Stimulated activated CD8-positive, alpha-beta memory T cell treated with anti-CD3 and anti-CD28 coated beads, Interleukin-7, amount 100 ng/mL, for 4 hours (primary cell): ENCODE measurements around the gene ICAM5.

Experiments
- DNase-seq, 2 donors: peaks; one replicate each; pipeline ENCODE4 v3.0.0-alpha.2; 2020; ENCODE audit warnings: low read depth in 2 of 2

Gene ICAM5

DNA sequence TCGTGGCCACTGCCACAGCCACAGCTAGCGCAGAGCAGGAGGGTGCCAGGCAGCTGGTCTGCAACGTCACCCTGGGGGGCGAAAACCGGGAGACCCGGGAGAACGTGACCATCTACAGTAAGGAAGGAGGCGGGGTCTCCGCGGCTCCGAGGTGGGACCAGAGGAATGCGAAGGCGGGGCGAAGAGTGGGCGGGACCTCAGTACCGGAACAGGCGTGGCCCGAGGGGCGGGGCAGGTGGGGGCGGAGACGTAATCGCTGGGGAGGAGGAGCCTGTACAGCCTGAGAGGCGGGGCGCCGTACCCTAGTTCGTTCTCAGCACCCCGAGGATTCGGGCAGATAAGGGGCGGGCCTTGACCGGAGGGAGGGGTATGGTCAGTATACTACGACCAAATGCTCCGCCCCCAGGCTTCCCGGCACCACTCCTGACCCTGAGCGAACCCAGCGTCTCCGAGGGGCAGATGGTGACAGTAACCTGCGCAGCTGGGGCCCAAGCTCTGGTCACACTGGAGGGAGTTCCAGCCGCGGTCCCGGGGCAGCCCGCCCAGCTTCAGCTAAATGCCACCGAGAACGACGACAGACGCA is 2.5 kb downstream of the ICAM5 start:
- DNase-seq = peak; percentile 60 to 69

DNA sequence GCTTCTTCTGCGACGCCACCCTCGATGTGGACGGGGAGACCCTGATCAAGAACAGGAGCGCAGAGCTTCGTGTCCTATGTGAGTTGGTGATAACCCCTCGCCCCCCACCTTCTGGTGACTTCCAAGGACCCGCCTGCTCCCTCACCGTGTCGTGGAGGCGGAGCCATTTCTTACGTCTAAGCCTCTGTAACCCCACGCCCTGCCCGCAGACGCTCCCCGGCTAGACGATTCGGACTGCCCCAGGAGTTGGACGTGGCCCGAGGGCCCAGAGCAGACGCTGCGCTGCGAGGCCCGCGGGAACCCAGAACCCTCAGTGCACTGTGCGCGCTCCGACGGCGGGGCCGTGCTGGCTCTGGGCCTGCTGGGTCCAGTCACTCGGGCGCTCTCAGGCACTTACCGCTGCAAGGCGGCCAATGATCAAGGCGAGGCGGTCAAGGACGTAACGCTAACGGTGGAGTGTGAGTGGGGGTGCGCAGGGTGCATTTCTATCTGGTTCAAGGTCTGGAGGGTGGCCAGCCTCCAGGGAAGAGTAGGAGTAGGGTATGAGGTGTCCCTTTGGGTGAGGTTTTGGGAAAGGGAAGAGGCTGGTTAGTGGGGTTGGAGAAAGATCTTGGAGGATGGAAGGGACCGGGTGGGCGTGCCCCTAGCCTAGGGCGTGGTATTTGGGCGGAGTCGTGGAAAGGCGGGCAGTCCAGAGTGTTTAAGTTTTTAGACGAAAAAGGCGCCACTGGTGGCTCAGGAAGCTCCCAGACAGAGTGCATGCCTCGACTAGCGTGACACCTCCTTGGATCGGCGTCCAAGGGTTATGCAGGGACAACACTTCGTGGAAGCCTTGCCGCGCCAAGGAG is 3.3 kb downstream of the ICAM5 start:
- DNase-seq = no peak

DNA sequence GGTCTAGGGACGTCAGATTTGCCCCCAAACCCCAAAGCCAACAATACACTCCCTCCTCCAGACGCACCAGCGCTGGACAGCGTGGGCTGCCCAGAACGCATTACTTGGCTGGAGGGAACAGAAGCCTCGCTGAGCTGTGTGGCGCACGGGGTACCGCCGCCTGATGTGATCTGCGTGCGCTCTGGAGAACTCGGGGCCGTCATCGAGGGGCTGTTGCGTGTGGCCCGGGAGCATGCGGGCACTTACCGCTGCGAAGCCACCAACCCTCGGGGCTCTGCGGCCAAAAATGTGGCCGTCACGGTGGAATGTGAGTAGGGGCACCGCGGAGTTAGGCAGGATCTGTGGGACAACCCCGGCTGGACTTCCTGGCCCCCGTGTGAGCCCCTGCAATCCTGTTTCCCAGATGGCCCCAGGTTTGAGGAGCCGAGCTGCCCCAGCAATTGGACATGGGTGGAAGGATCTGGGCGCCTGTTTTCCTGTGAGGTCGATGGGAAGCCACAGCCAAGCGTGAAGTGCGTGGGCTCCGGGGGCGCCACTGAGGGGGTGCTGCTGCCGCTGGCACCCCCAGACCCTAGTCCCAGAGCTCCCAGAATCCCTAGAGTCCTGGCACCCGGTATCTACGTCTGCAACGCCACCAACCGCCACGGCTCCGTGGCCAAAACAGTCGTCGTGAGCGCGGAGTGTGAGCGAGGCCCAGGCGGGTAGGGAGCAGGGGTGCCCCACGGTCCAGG is 4.0 kb downstream of the ICAM5 start:
- DNase-seq = no peak

DNA sequence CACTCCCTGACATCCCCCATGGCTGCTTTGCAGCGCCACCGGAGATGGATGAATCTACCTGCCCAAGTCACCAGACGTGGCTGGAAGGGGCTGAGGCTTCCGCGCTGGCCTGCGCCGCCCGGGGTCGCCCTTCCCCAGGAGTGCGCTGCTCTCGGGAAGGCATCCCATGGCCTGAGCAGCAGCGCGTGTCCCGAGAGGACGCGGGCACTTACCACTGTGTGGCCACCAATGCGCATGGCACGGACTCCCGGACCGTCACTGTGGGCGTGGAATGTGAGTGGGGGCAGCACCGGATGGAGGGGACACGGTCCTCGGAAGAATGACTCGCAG is 4.6 kb downstream of the ICAM5 start:
- DNase-seq = no peak

DNA sequence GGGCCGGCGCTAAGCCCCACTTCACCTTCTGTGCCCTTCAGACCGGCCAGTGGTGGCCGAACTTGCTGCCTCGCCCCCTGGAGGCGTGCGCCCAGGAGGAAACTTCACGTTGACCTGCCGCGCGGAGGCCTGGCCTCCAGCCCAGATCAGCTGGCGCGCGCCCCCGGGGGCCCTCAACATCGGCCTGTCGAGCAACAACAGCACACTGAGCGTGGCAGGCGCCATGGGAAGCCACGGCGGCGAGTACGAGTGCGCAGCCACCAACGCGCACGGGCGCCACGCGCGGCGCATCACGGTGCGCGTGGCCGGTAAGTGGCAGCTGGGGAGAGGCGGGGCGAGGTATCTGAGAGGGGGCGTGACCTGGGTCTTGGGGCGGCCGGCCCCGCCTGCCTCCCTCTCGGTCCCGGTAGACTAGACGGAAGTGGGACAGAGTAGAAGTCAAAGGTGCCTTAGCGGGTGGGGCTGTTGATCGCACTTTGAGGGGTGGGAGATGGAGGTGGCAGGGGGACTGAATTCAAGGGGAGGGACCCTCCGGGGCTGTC is 5.6 kb downstream of the ICAM5 start:
- peak in 1 of 2 donors; percentile 62 for DNase-seq

DNA sequence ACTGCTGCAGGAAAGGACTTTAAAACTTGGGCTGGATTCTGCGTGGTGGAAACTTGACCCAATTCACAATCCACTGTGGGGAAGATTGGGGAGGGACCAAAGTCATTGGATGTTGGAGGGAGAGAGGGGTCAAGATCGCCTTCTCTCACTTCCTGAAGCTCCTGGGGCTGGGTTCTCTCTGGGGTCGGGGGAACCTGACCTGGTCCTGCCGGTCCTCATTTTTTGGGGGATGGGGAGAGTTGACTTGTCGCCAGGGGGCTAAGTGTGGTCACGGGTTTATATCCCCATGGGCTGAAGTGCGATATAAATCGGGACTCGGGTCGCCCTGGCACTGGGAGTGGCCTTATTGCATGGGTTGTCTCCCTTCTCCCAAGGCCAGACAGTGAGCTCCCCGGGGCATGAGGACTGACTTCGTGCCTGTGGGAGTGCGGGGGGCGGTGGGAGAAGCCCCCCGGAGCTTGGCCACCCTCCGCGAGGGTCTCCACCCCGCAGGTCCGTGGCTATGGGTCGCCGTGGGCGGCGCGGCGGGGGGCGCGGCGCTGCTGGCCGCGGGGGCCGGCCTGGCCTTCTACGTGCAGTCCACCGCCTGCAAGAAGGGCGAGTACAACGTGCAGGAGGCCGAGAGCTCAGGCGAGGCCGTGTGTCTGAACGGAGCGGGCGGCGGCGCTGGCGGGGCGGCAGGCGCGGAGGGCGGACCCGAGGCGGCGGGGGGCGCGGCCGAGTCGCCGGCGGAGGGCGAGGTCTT is 6.3 kb downstream of the ICAM5 start:
- DNase-seq = no peak

DNA sequence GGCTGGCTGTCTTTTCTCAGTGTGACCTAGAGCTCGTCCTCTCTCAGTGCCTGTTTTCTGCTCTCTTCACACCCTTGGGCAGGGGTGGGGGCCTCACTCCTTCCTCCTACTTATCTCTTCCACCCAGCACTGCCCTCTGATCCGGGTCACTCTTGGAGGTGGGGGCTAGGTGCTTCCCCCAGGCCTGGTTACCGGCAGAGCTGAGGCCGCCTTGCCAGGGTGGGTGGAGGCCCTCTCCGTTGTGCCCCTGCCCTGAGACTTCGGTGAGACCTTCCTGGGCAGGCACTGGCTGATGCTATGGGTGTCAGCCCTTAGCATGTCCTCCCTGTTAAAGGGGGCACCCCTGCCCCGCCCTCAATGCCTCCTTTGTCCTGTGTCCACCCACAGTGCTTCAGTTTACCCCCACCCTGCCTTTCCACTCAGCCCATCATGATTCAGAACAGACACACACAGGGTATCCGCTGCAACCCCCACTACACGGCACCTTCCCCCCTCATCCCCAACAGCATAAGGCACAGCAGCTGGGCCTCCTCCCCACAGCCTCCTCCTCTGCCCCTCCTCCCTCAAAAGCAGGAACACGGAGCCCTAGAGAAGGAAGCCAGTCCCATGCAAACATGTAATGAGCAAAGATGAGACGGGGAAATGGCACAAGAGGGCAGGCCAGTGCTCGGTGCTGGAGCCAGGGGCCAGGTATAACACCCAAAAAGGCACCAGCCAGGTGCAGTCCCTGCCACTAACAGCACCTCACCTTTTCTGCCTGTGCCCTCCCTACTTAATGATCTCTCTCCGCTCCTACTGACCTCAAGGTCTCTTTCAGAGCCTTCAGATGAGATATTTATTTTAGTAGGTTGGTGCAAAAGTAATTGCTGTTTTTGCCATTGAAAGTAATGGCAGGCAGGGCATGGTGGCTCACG is 10.1 kb downstream of the ICAM5 start:
- DNase-seq = no peak

DNA sequence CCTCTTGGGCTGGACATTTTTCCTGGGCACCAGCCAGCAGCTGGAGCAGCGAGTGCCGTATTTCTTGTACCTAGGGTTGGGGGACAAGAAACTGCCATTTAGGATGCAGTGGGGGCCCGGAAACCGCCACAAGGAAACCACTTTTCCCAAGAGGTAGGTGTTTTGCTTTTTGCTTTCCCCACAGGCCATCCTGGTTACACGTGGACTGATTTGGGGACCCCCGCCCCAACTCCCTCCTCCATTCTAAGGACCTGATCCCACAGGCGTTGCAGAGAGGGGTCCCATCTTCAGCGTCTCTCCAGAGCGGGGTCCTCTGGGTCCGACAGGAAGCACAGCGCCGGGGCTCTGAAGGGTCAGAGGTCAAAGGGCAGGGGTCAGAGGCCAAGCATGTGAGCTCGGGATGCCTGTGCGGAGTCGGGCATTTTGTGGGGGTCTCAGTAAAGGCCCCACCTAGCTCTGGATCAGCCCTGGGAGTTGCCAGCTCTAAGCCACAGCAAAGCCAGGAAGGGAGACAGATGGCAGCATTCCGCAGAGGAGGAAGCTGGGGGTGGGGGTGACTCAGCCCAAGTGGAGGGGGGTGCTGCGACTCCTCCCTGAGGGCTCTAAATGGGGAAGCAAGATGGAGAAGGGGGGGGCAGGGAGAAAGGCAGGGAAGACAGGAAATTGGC is 15.5 kb downstream of the ICAM5 start:
- no peak for DNase-seq

DNA sequence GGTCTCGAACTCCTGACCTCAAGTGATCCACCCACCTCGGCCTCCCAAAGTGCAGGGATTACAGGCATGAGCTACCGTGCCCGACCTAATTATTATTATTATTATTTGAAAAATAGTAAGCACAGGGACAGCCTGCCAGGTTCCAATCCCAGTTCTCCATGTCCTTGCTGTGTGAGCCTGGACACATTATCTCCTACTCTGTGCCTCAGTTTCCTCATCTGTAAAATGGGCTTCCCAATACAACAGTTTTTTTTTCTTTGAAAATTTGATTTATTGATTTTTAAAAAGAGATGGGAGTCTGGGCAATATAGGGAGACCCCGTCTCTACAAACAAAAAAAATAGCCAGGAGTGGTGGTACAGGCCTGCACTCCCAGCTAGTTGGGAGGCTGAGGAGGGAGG is 16.6 kb downstream of the ICAM5 start:
- DNase-seq = no peak

DNA sequence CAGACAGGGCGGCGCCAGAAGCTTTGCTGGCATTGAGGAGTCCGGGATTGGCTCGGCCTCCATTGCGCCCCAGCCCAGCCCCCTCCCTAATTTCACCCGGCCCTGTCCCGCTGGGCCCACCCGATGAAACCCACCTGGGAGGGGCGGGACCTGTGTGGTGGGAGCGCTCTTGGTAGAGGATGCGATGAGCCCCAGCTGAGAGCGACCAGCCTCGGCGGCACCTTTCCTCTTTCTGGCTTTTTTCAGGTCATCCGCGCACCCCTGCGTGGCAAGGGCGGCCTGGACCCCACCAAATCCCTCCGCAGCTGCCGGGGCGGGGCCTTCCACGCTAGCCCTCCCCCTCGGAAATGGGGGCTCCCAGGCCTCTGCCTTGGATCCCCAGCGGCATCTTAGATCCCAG is 19.7 kb downstream of the ICAM5 start, which contains the start of gene ZGLP1:
TSS of gene ZGLP1 (minus strand) at position 393 of the 400 bp plus-strand sequence.
- no peak for DNase-seq

DNA sequence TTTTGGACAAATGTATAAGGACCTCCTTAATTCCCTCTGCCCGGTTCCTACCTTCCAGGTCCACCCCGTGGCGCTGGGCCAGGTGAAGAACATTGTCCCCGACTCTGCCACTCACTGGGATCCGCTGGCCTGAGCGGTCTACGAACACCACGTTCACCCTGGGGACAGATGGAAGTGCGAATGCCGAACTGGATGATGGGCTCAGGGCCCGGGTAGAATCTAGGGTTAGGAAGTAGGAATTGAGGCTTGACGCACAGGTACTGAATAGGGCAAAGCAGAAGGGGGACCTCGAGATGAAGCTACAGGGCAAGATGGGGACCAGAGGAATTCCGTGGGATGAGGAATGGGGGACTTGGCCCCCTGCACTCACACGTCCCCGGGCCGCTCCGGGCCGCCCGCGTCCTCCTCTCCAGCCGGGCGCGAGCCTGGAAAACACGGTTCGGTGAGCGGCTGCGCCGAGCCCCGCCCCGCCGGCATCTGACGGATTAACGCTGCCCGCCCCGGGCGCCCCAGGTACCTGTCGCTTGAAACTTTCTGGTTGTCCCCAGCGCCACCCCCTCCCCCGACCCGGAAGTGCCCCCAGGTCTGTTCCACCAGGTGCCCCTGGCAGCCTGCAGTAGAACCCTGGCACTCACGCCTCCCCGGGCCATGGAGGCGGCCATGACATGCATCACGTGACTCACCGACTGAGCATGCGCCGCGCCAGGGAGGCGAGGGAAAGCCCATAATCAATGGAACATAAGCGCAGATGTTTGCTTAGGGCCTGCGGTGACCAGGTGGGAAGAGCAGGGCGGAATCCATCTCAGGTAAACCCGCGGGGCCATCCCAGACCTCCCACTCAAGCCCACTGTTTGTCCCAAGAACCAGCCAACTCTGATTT is 25.8 kb downstream of the ICAM5 start, which contains the start of gene FDX2:
TSS of gene FDX2 (minus strand) at position 681 of the 880 bp plus-strand sequence. CDS start at position 662, 19 bp downstream.
- DNase-seq = peak; percentile 86 to 87

DNA sequence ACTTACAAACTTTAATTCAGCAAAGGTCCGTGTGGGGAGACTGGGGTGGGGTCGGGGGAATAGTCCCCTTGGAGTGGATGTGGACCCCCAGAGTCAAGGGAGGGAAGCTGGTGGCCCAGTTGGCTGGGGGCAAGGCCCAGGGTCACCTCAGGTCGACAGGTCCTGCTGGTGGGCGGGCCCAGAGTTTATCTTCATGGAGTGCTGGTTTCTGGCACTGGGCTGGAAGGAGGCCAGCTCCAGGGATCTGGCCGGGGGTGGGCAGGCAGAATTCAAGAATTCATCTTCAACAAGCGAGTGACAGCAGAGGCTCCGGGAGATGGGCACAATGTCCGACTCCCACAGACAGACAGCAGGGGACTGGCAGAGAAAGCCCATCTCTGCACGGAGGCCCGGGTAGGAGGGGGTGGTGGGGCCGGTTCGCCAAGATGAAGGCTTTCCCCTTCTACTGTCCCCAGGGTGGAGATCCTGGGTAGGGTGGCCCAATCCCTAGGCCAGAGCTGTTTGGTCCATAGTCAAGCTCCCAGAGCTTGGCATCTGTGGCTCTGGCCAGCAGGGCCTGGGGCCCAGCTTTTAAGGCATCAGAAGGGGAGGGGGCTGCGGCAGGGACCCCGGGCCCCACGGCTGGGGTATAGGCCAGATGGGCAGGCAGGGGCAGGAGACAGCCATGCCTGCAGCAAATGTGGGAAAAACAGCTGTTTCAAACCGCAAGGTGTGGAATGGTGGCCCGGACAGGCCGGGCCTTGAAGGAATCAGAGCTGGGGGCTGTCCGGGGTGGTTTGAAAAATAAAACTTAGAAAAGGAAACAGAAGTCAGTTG is 26.7 kb downstream of the ICAM5 start:
- no peak for DNase-seq

DNA sequence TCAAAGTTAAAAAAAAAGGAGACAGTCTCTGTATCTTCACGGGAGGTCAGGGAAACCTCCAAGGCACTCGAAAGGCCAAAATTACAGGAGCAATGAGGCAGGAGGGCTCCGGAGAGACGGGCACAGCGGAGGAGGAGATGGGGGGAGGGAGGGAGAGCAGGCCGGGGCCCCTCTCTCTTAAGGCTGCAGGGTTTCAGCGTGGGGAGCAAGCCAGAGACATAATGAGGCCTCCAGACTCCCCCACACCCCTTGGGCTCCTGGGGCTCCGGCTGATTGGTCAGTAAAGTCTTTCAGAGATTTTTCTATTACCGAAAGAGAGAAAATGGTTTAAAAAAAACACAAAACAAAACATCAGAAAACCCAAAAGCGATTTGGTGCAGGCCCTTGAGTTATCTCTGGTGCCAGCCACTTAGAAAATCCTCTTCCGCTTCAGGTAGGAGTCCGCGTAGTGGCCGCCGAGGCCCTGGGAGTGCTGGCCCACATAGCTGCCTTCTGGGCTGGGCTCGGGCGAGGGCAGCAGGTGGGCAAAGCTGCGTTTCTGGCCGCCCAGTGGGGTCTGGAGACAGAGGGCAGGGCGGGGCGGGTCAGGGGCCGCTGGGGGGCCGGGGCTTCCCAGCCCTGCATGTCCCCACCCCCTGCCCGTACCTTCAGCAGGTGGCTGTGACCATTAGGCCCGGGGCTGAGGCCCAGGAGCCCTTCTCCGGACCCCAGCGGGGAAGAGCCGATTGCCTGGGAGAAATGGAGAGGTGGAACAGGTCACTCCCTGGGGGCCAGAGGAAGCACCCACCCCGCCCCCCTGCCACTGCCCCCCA is 27.5 kb downstream of the ICAM5 start:
- DNase-seq = no peak

DNA sequence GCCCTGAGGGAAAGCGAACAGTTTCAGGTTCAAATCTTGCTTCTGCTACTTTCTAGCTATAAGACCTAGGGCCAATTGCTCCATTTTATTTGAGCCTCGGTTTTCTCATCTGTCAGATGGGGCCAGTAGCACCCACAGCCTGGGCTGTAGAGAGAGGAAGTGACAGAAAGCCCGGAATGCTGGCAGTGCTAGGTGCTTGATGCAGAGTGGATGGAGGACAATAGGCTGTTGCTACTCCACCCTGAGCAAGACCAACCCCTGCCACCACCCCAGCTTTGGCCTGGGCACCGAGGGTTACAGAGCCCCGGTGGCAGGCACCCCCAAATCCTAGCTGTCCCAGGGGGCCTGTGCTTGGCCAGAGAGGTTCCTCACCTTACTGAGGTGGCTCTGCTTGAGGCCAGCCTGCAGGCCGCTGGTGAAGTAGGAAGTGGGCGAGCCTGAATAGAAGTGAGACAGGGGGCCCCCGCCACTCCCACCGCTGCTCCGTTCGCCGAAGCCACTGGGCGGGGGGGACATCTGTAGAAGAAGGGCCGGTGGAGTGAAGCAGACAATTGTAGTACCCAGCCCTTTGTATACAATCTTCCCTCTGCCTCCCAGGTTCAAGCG is 28.2 kb downstream of the ICAM5 start:
- no peak for DNase-seq

DNA sequence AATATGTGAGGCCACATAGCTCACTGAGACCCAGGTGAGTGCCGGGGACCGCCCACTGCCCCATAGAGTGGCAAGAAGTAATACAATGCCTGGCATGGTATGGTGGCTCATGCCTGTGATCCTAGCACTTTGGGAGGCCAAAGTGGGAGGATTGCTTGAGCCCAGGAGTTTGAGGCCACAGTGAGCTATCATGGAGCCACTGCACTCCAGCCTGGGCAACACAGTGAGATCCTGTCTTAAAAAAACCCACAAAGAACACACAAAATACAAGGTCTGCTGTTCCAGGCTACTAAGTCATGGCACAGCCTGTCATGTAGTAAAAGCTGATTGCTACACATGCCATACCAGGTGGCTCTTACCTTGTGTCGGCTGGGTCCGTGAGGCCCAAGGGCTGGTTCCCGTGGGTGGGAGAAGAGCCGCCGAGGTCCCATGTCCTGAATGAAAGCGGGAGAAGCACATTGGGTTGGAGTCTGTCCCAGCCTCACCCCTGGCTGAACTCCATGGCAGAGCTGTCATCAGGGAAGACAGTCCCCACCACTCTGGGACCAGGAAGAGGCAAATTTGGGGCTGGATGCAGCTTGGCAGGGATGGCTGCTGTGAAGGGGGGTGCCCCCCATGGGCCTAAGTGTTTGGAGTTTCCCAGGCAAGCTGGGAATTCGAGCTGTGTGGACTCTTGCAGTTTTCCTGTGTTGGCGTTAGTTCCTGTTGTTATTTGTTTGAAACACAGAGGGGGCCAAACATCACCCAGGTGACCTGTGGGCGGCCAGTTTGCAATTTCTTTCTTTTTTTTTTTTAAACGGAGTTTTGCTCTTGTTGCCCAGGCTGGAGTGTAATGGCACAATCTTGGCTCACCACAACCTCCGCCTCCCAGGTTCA is 29.3 kb downstream of the ICAM5 start:
- no peak for DNase-seq
